Measurements from ENCODE around the gene KRTAP17-1. TPM values are rescaled to one million over a fixed set of nuclear protein-coding genes. Genes with fewer than 3 reads are reported as not detected.
A peak's percentile ranks its signal among the peaks of the same experiment; 100 is the strongest.

Gene KRTAP17-1
- total and polyA plus RNA-seq, 2 of the 4 experiments (the other 2 are of a cell fraction), result not detected

GRCh38 chr17:41315814-41316445 is 420 bp upstream of the KRTAP17-1 start:
- Histone ChIP-seq H2BK20ac (ENCODE audit: low read depth, low read length) (no peak overlapping the region), H2AFZ (replicated peaks; ENCODE audit: low read length, poor library complexity) (peak overlapping the region; percentile 9), H2BK120ac (ENCODE audit: low read depth, low read length) (no peak overlapping the region), H3K18ac (ENCODE audit: low read depth, low read length) (no peak overlapping the region), H3K4me2 (ENCODE audit: low read depth, low read length) (no peak overlapping the region), H3K9me3 (ENCODE audit: control insufficient read depth, insufficient read depth, low read length) (peaks cover 4% of the 10 kb centered on the region; the same call in 1 of the 2 replicates), H4K5ac (ENCODE audit: low read depth, low read length) (no peak overlapping the region), H2AK5ac (ENCODE audit: low read depth, low read length) (peak overlapping the region; percentile 65; the same call in 1 of the 2 replicates), H3K4me1 (ENCODE audit: control insufficient read depth, insufficient read depth, low read length) (no peaks in the 10 kb centered on the region), H4K91ac (ENCODE audit: insufficient read depth, low read depth, low read length) (no peak overlapping the region), H3K36me3 (ENCODE audit: control insufficient read depth, insufficient read depth, low read length) (no peaks in the 10 kb centered on the region), H3K27me3 (ENCODE audit: control insufficient read depth, insufficient read depth, low read length) (peaks cover 5% of the 10 kb centered on the region), H3K9me1 (ENCODE audit: insufficient read depth, low read length) (no peaks in the 10 kb centered on the region), H4K20me1 (ENCODE audit: insufficient read depth, low read length) (no peaks in the 10 kb centered on the region), H3K4ac (ENCODE audit: low read depth, low read length) (no peak overlapping the region), H3K4me3 (ENCODE audit: insufficient read depth, low read depth, low read length) (no peak overlapping the region), H2BK15ac (ENCODE audit: low read depth, low read length) (no peak overlapping the region), H2AK9ac (replicated peaks; ENCODE audit: low read depth, low read length, poor library complexity) (no peak overlapping the region), H3K9ac (ENCODE audit: low read depth, low read length) (no peak overlapping the region), H3K27ac (ENCODE audit: insufficient read depth, low read length) (no peak overlapping the region), H3K14ac (replicated peaks; ENCODE audit: low read depth, low read length) (no peak overlapping the region), H2BK5ac (ENCODE audit: low read depth, low read length, poor library complexity, severe bottlenecking) (no peak overlapping the region), H3K23ac (ENCODE audit: low read depth, low read length) (no peak overlapping the region), H3K56ac (ENCODE audit: extremely low read depth, insufficient read depth, low read length) (no peak overlapping the region), H3K79me1 (ENCODE audit: low read depth in 1 of 2, low read length in 2 of 2) (no peaks in the 10 kb centered on the region), H4K8ac (ENCODE audit: low read depth in 2 of 2, low read length in 2 of 2) (no peak overlapping the region)
- in situ Hi-C loops (cut with MboI; ENCODE audit: low sequenced_read_pairs) (loop anchor here (10.0 kb wide), 1 partner anchor 59 kb away; no protein-coding TSS in a partner anchor), intact Hi-C loops (cut with micrococcal nuclease) (no loop called here), dilution Hi-C loops (cut with HindIII; ENCODE audit: low sequenced_read_pairs, unreplicated experiment) (no loop called here)
- no peak for DNase-seq
- ChIA-PET CTCF (no interaction called here), POLR2A (ENCODE audit: unreplicated experiment) (no interaction called here)
- no peak for ATAC-seq (ENCODE audit: low read depth)
- no TSS peak for BruUV-seq (replicated peaks)
- 86% methylated on average over 5 of the region's 17 CpGs; no CpG with 5 or more reads in 1 of the 2 experiments for WGBS, 2 experiments (ENCODE audit: extremely low coverage in 2 of 2, insufficient read length in 1 of 2)
- TF ChIP-seq RAD21 (IDR thresholded peaks at IDR 0.05; ENCODE audit: low read length) (no peak), MAZ (IDR thresholded peaks at IDR 0.05; ENCODE audit: borderline replicate concordance, low read depth, low read length) (no peak), BHLHE40 (IDR thresholded peaks at IDR 0.05; ENCODE audit: low read depth, low read length) (no peak), CHD1 (IDR thresholded peaks at IDR 0.05; ENCODE audit: low read depth, low read length) (no peak), CEBPB (IDR thresholded peaks at IDR 0.05; ENCODE audit: low read depth, low read length) (no peak), MAFK (IDR thresholded peaks at IDR 0.05; ENCODE audit: low read depth, low read length) (no peak), MXI1 (IDR thresholded peaks at IDR 0.05; ENCODE audit: borderline replicate concordance, low read depth, low read length) (no peak), POLR2A (IDR thresholded peaks at IDR 0.05; ENCODE audit: low read depth, low read length) (no peak), CTCF (conservative IDR thresholded peaks at IDR 0.05; ENCODE audit: low read depth, low read length) (no peak), FOS (IDR thresholded peaks at IDR 0.05; ENCODE audit: low read depth, low read length) (no peak), USF2 (IDR thresholded peaks at IDR 0.05; ENCODE audit: low read depth, low read length) (no peak), NFE2L2 (IDR thresholded peaks at IDR 0.05; ENCODE audit: low read depth, low read length) (no peak), ELK1 (IDR thresholded peaks at IDR 0.05; ENCODE audit: borderline replicate concordance, low read depth, low read length) (no peak), RCOR1 (IDR thresholded peaks at IDR 0.05; ENCODE audit: insufficient replicate concordance, low read length) (no peak), RFX5 (IDR thresholded peaks at IDR 0.05; ENCODE audit: low read depth, low read length) (no peak), SMC3 (IDR thresholded peaks at IDR 0.05; ENCODE audit: low read depth, low read length) (no peak)
